BJ (cell line): Measurements from ENCODE around the gene ZFYVE28. TPM values are rescaled to one million over a fixed set of nuclear protein-coding genes. Genes with fewer than 3 reads are reported as not detected.

ENCODE experiments used
- CTCF ChIA-PET: fragments of 350-600 bp; formaldehyde crosslinking; extraction: SDS; loops from one replicate; lab custom pipeline; 2021; ENCODE audit warnings: antibody characterized with exemption, inconsistent platforms; lab: Yijun Ruan, JAX
- POLR2A ChIA-PET: fragments of 300-600 bp; sonication (Branson Sonifier 250); formaldehyde crosslinking; extraction: SDS; loops from one replicate; lab custom pipeline; 2021; ENCODE audit warnings: antibody characterized with exemption; lab: Charles Lee
- DNase-seq: peaks from one replicate; pipeline ENCODE4 v3.0.0-alpha.2; 2011; ENCODE audit warnings: low read depth
- H3K27me3 ChIP-seq: 2 replicates; pipeline ENCODE4 v1.6.0; 2011; ENCODE audit warnings: low read length; ENCODE audit not compliant: control insufficient read depth, insufficient read depth
- H3K36me3 ChIP-seq: 2 replicates; pipeline ENCODE4 v1.5.1; 2011; ENCODE audit warnings: low read length; ENCODE audit not compliant: control insufficient read depth, insufficient read depth
- H3K4me3 ChIP-seq: 2 replicates; pipeline ENCODE4 v1.5.1; 2011; ENCODE audit warnings: low read depth, mild to moderate bottlenecking, control low read depth, low read length
- polyA plus RNA-seq: library from polyadenylated mRNA; depleted of rRNA; stranded (reverse); fragments of >200 nt; gene quantifications from 2 replicates; pipeline ENCODE4 v1.2.3, GENCODE V29; 2011
- TF ChIP-seq, protein P1 (sequence below): IDR thresholded peaks from 2 replicates; pipeline ENCODE4 v1.5.1; 2011; ENCODE audit warnings: low read depth, mild to moderate bottlenecking, control low read depth, inconsistent platforms, low read length, moderate library complexity; ENCODE audit not compliant: insufficient read depth

Gene ZFYVE28
- polyA plus RNA-seq, 1 experiment = 4.4 TPM

GRCh38 chr4:2443956-2444740 lies 25.7 kb upstream of the ZFYVE28 start:
- Histone ChIP-seq H3K36me3 (no peaks in the 10 kb centered on the region), H3K4me3 (no peak overlapping the region), H3K27me3 (no peaks in the 10 kb centered on the region; the same call in none of the 2 replicates)
- TF ChIP-seq, protein P1, sequence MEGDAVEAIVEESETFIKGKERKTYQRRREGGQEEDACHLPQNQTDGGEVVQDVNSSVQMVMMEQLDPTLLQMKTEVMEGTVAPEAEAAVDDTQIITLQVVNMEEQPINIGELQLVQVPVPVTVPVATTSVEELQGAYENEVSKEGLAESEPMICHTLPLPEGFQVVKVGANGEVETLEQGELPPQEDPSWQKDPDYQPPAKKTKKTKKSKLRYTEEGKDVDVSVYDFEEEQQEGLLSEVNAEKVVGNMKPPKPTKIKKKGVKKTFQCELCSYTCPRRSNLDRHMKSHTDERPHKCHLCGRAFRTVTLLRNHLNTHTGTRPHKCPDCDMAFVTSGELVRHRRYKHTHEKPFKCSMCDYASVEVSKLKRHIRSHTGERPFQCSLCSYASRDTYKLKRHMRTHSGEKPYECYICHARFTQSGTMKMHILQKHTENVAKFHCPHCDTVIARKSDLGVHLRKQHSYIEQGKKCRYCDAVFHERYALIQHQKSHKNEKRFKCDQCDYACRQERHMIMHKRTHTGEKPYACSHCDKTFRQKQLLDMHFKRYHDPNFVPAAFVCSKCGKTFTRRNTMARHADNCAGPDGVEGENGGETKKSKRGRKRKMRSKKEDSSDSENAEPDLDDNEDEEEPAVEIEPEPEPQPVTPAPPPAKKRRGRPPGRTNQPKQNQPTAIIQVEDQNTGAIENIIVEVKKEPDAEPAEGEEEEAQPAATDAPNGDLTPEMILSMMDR = no peak
- ChIA-PET CTCF (interaction anchor here (1.0 to 5.2 kb wide), 2 partner anchors 224 to 227 kb away, joined by 3 to 42 read pairs; no protein-coding TSS in a partner anchor), POLR2A (no interaction called here)
- DNase-seq = no peak

DNA sequence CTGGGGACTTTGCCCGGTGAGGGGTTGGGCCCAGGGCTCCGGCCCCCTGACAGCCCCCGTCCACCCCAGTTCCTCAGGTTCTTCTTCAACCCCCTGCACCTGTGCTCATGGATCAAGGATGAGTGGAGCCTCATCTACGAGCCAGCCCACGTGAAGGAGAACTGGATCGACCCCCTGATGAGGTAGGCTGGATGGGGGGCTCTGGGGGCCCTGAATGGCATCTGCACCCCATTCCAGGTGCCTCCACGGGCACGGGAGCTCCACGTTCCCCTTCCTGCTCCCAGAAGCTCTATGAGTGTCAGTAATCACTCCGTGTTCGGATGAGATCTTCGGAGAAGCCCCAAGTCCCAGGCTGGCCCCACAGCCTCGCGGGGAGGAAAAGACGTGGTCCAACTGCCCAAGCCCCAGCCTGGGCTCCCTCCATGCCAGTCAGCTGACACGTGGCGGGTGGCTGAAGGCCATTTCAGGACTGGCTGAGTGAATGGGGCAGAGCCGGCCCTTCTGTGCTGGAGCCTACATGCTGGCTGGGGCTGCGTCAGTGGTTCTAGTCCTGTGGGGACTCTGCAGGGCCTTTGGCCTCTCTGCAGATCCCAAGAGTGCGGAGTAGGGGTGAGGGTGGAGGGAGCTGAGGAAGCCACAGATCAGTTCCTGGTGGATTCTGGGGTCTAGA lies 24.8 kb upstream of the ZFYVE28 start:
- CTCF ChIA-PET = interaction anchor here (0.8 to 5.2 kb wide), 3 partner anchors 138 to 223 kb away, joined by 3 to 42 read pairs (median 3); no protein-coding TSS in a partner anchor
- Histone ChIP-seq H3K4me3 (no peak overlapping the region), H3K27me3 (no peaks in the 10 kb centered on the region; the same call in none of the 2 replicates), H3K36me3 (no peaks in the 10 kb centered on the region)
- POLR2A ChIA-PET = no interaction called here
- TF ChIP-seq, protein P1 = no peak
- DNase-seq = no peak

DNA sequence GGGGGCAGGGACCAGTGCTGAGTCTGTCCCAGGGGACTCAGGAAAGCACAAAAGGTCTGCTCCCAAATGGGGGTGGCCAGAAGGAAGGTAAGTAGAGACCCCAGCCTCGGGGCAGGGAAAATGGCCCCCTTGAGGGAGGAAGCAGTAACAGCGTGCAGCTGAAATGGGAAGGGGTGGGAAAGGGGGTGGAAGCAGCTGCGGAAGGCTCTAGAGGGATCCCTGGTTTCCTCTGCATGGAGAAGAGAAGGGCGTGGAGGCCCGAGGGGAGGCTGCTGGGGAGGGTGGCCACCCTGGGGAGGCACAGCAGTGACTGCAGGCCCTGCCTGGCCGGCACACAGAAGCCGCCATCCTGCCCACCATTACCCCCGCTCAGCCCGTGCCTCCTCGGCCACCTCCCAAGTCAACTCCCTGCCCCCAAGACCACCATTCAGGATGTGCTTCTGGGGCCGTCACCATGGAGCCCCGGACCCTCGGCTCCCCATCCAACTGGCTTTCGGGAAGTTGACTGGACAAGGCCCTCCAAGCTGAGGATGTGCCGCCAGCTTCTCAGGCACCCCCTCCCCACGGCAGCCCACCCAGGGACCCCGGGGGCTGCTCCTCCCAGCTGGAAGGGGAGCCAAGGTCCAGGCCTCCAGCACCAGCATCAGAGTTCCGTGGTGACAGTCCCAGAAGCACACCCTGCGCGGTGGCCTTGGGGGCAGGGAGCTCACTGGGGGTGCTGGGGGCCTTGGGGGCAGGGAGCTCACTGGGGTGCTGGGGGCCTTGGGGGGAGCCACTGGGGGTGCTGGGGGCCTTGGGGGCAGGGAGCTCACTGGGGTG lies 23.9 kb upstream of the ZFYVE28 start:
- TF ChIP-seq, protein P1 = no peak
- Histone ChIP-seq H3K4me3 (no peak overlapping the region), H3K36me3 (no peaks in the 10 kb centered on the region), H3K27me3 (no peaks in the 10 kb centered on the region; the same call in none of the 2 replicates)
- ChIA-PET CTCF (interaction anchor here (0.6 to 5.2 kb wide), 14 partner anchors 9 to 432 kb away, joined by 3 to 42 read pairs (median 4); no protein-coding TSS in a partner anchor), POLR2A (no interaction called here)
- DNase-seq = no peak

GRCh38 chr4:2441393-2442174 lies 23.1 kb upstream of the ZFYVE28 start:
- DNase-seq = no peak
- H3K36me3 ChIP-seq = no peaks in the 10 kb centered on the region
- no peak overlapping the region for H3K4me3 ChIP-seq
- POLR2A ChIA-PET = no interaction called here
- CTCF ChIA-PET = interaction anchor here (0.5 to 5.2 kb wide), 17 partner anchors 9 to 431 kb away, joined by 3 to 42 read pairs (median 4); partner anchors contain the start of genes HAUS3 and POLN
- no peaks in the 10 kb centered on the region; the same call in 1 of the 2 replicates for H3K27me3 ChIP-seq
- TF ChIP-seq, protein P1 = peak; percentile 80
